ENCODE data around the gene TSPAN15.
A peak's percentile ranks its signal among the peaks of the same experiment; 100 is the strongest.

TSPAN15 gene

GRCh38 chr10:69410487-69410886 lies 40.8 kb upstream of the TSPAN15 start:
- DNase-seq, result no peak
- no peaks in the 10 kb centered on the region for H3K79me2 ChIP-seq (ENCODE audit: control insufficient read depth, insufficient read depth, low read length, poor library complexity)
- H3K79me1 ChIP-seq (ENCODE audit: low read length), result peaks cover 11% of the 10 kb centered on the region
- peak overlapping the region; percentile 88 for H2BK120ac ChIP-seq (ENCODE audit: insufficient read depth, low read length, poor library complexity)
- peak overlapping the region; percentile 55 for H2BK5ac ChIP-seq (ENCODE audit: low read depth, low read length, poor library complexity)
- no peak overlapping the region for H3K18ac ChIP-seq (ENCODE audit: low read length)
- no peak overlapping the region for H4K8ac ChIP-seq (ENCODE audit: low read depth, low read length)
- no peak overlapping the region for H4K12ac ChIP-seq (ENCODE audit: low read depth, low read length)
- H4K91ac ChIP-seq (ENCODE audit: low read depth, low read length), result peak overlapping the region; percentile 85
- WGBS (ENCODE audit: extremely low coverage, insufficient coverage, insufficient read length), result no CpG with 5 or more reads among the region's 10 CpGs
- H2BK12ac ChIP-seq (ENCODE audit: low read length), result peak overlapping the region; percentile 52
- H3K36me3 ChIP-seq (ENCODE audit: control insufficient read depth in 1 of 2, insufficient read depth in 2 of 2, low read length in 2 of 2), result peaks cover 0 to 2% of the 10 kb centered on the region in 2 experiments
- H2AK5ac ChIP-seq (ENCODE audit: low read length), result peak overlapping the region; percentile 42
- H3K4ac ChIP-seq (ENCODE audit: low read depth, low read length), result no peak overlapping the region
- H3K23ac ChIP-seq (ENCODE audit: low read length), result no peak overlapping the region
- H3K27me3 ChIP-seq (ENCODE audit: insufficient read depth, low read length), result no peaks in the 10 kb centered on the region
- peaks cover 14 to 22% of the 10 kb centered on the region in 2 experiments for H3K4me1 ChIP-seq (ENCODE audit: control insufficient read depth in 1 of 2, insufficient read depth in 2 of 2, low read length in 2 of 2)
- H3K14ac ChIP-seq (ENCODE audit: low read length), result no peak overlapping the region
- H3K4me2 ChIP-seq (ENCODE audit: low read length), result no peak overlapping the region
- no peak overlapping the region for H3K4me3 ChIP-seq (ENCODE audit: low read depth, low read length)
- H2AFZ ChIP-seq (ENCODE audit: insufficient read depth, low read length, poor library complexity), result no peak overlapping the region
- no peak overlapping the region for H3K9ac ChIP-seq (ENCODE audit: low read length)
- H3K9me3 ChIP-seq (ENCODE audit: insufficient read depth, low read depth, low read length), result peaks cover 5% of the 10 kb centered on the region
- H3K27ac ChIP-seq (ENCODE audit: low read depth, low read length), result peak overlapping the region; percentile 74

- no CpG with 5 or more reads among the region's 4 CpGs for WGBS (ENCODE audit: extremely low coverage, insufficient coverage, insufficient read length)
- Histone ChIP-seq H3K4me1 (ENCODE audit: control insufficient read depth in 1 of 2, insufficient read depth in 2 of 2, low read length in 2 of 2) (peaks cover 11 to 22% of the 10 kb centered on the region in 2 experiments), H3K79me1 (ENCODE audit: low read length) (peaks cover 11% of the 10 kb centered on the region), H3K14ac (ENCODE audit: low read length) (no peak overlapping the region), H3K4me2 (ENCODE audit: low read length) (peak overlapping the region; percentile 43), H4K12ac (ENCODE audit: low read depth, low read length) (no peak overlapping the region), H3K23ac (ENCODE audit: low read length) (no peak overlapping the region), H2AK5ac (ENCODE audit: low read length) (no peak overlapping the region), H3K27ac (ENCODE audit: low read depth, low read length) (peak overlapping the region; percentile 74), H4K8ac (ENCODE audit: low read depth, low read length) (no peak overlapping the region), H4K91ac (ENCODE audit: low read depth, low read length) (no peak overlapping the region), H3K9ac (ENCODE audit: low read length) (no peak overlapping the region), H3K18ac (ENCODE audit: low read length) (no peak overlapping the region), H3K36me3 (ENCODE audit: control insufficient read depth in 1 of 2, insufficient read depth in 2 of 2, low read length in 2 of 2) (no peaks in the 10 kb centered on the region), H3K4ac (ENCODE audit: low read depth, low read length) (no peak overlapping the region), H3K27me3 (ENCODE audit: insufficient read depth, low read length) (no peaks in the 10 kb centered on the region), H3K4me3 (ENCODE audit: low read depth, low read length) (no peak overlapping the region), H2BK12ac (ENCODE audit: low read length) (no peak overlapping the region), H3K79me2 (ENCODE audit: control insufficient read depth, insufficient read depth, low read length, poor library complexity) (no peaks in the 10 kb centered on the region), H2BK120ac (ENCODE audit: insufficient read depth, low read length, poor library complexity) (no peak overlapping the region), H3K9me3 (ENCODE audit: insufficient read depth, low read depth, low read length) (peaks cover 7% of the 10 kb centered on the region), H2AFZ (ENCODE audit: insufficient read depth, low read length, poor library complexity) (no peak overlapping the region), H2BK5ac (ENCODE audit: low read depth, low read length, poor library complexity) (no peak overlapping the region)
- peak in 1 of 2 donors; percentile 30 for DNase-seq
These were observed 39.8 kb upstream of the TSPAN15 start for GRCh38 chr10:69411476-69411875.

GRCh38 chr10:69412232-69412790 lies 39.0 kb upstream of the TSPAN15 start:
- no peak overlapping the region for H3K18ac ChIP-seq (ENCODE audit: low read length)
- no peak overlapping the region for H3K23ac ChIP-seq (ENCODE audit: low read length)
- H2BK120ac ChIP-seq (ENCODE audit: insufficient read depth, low read length, poor library complexity), result peak overlapping the region; percentile 4
- no peak overlapping the region for H3K4me2 ChIP-seq (ENCODE audit: low read length)
- no peak overlapping the region for H2AFZ ChIP-seq (ENCODE audit: insufficient read depth, low read length, poor library complexity)
- DNase-seq, result no peak
- no peak overlapping the region for H4K8ac ChIP-seq (ENCODE audit: low read depth, low read length)
- H3K9ac ChIP-seq (ENCODE audit: low read length), result no peak overlapping the region
- no peaks in the 10 kb centered on the region for H3K79me2 ChIP-seq (ENCODE audit: control insufficient read depth, insufficient read depth, low read length, poor library complexity)
- peak overlapping the region; percentile 36 for H4K91ac ChIP-seq (ENCODE audit: low read depth, low read length)
- H3K4me1 ChIP-seq (ENCODE audit: control insufficient read depth in 1 of 2, insufficient read depth in 2 of 2, low read length in 2 of 2), result peaks cover 11 to 18% of the 10 kb centered on the region in 2 experiments
- H2AK5ac ChIP-seq (ENCODE audit: low read length), result no peak overlapping the region
- no peak overlapping the region for H3K27ac ChIP-seq (ENCODE audit: low read depth, low read length)
- no peaks in the 10 kb centered on the region for H3K27me3 ChIP-seq (ENCODE audit: insufficient read depth, low read length)
- peaks cover 11% of the 10 kb centered on the region for H3K79me1 ChIP-seq (ENCODE audit: low read length)
- H3K9me3 ChIP-seq (ENCODE audit: insufficient read depth, low read depth, low read length), result peaks cover 7% of the 10 kb centered on the region
- WGBS (ENCODE audit: extremely low coverage, insufficient coverage, insufficient read length), result no CpG with 5 or more reads among the region's 3 CpGs
- peak overlapping the region; percentile 15 for H3K14ac ChIP-seq (ENCODE audit: low read length)
- H2BK5ac ChIP-seq (ENCODE audit: low read depth, low read length, poor library complexity), result no peak overlapping the region
- H3K4ac ChIP-seq (ENCODE audit: low read depth, low read length), result peak overlapping the region; percentile 4
- H4K12ac ChIP-seq (ENCODE audit: low read depth, low read length), result no peak overlapping the region
- H3K36me3 ChIP-seq (ENCODE audit: control insufficient read depth in 1 of 2, insufficient read depth in 2 of 2, low read length in 2 of 2), result no peaks in the 10 kb centered on the region
- no peak overlapping the region for H3K4me3 ChIP-seq (ENCODE audit: low read depth, low read length)
- H2BK12ac ChIP-seq (ENCODE audit: low read length), result peak overlapping the region; percentile 21

- H4K12ac ChIP-seq (ENCODE audit: low read depth, low read length), result no peak overlapping the region
- WGBS (ENCODE audit: extremely low coverage, insufficient coverage, insufficient read length), result no CpG with 5 or more reads among the region's 13 CpGs
These were observed 37.9 kb upstream of the TSPAN15 start for GRCh38 chr10:69413221-69413865.

More at GRCh38 chr10:69413221-69413865, 37.9 kb upstream of the TSPAN15 start:
- H4K8ac ChIP-seq (ENCODE audit: low read depth, low read length), result no peak overlapping the region
- no peak overlapping the region for H3K18ac ChIP-seq (ENCODE audit: low read length)
- no peak overlapping the region for H3K4me3 ChIP-seq (ENCODE audit: low read depth, low read length)
- no peak overlapping the region for H2BK5ac ChIP-seq (ENCODE audit: low read depth, low read length, poor library complexity)
- H2BK120ac ChIP-seq (ENCODE audit: insufficient read depth, low read length, poor library complexity), result no peak overlapping the region
- H3K9ac ChIP-seq (ENCODE audit: low read length), result no peak overlapping the region
- peak in 1 of 2 donors; percentile 29 for DNase-seq
- H4K91ac ChIP-seq (ENCODE audit: low read depth, low read length), result no peak overlapping the region
- no peaks in the 10 kb centered on the region for H3K36me3 ChIP-seq (ENCODE audit: control insufficient read depth in 1 of 2, insufficient read depth in 2 of 2, low read length in 2 of 2)
- no peak overlapping the region for H2BK12ac ChIP-seq (ENCODE audit: low read length)
- no peak overlapping the region for H3K4ac ChIP-seq (ENCODE audit: low read depth, low read length)
- H2AK5ac ChIP-seq (ENCODE audit: low read length), result no peak overlapping the region
- peaks cover 11 to 18% of the 10 kb centered on the region in 2 experiments for H3K4me1 ChIP-seq (ENCODE audit: control insufficient read depth in 1 of 2, insufficient read depth in 2 of 2, low read length in 2 of 2)
- H3K27me3 ChIP-seq (ENCODE audit: insufficient read depth, low read length), result no peaks in the 10 kb centered on the region
- no peaks in the 10 kb centered on the region for H3K79me2 ChIP-seq (ENCODE audit: control insufficient read depth, insufficient read depth, low read length, poor library complexity)
- no peak overlapping the region for H3K14ac ChIP-seq (ENCODE audit: low read length)
- H3K4me2 ChIP-seq (ENCODE audit: low read length), result no peak overlapping the region
- no peak overlapping the region for H3K23ac ChIP-seq (ENCODE audit: low read length)
- no peak overlapping the region for H3K27ac ChIP-seq (ENCODE audit: low read depth, low read length)
- peaks cover 7% of the 10 kb centered on the region for H3K9me3 ChIP-seq (ENCODE audit: insufficient read depth, low read depth, low read length)
- peaks cover 11% of the 10 kb centered on the region for H3K79me1 ChIP-seq (ENCODE audit: low read length)
- no peak overlapping the region for H2AFZ ChIP-seq (ENCODE audit: insufficient read depth, low read length, poor library complexity)

Data from trophoblast cell (in vitro differentiated cells and primary cell).